ENCODE data around the gene SLC29A3. TPM values are rescaled to one million over a fixed set of nuclear protein-coding genes. Genes with fewer than 3 reads are reported as not detected.
"Not testable (repeated sequence)": the region's sequence is repeated elsewhere in the genome, so short reads cannot be mapped to it uniquely, and the experiment has no call there.

Gene SLC29A3
- total RNA-seq, 1 donor from 2014 or later = 3.4 TPM

DNA sequence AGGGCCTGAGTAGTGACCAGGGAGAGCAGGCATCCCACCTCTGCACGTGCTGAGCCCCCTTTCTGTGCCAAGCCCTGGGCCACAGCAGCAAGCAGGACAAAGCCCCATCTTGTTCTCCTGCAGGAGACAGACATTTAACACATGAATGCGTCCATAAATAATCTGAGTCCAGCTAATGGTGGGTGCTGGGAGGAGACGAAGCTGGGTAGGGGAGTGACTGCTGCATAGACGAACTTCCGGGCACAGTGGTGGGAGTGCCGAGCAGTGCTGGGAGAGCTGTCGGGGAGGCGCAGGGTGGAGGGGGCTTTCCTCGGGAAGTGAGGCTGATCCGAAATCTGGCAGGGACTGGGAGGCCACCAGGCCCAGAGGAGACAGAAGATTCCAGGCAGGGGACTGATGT is 35.2 kb upstream of the SLC29A3 start:
- no peak for DNase-seq (ENCODE audit: low read depth)

DNA sequence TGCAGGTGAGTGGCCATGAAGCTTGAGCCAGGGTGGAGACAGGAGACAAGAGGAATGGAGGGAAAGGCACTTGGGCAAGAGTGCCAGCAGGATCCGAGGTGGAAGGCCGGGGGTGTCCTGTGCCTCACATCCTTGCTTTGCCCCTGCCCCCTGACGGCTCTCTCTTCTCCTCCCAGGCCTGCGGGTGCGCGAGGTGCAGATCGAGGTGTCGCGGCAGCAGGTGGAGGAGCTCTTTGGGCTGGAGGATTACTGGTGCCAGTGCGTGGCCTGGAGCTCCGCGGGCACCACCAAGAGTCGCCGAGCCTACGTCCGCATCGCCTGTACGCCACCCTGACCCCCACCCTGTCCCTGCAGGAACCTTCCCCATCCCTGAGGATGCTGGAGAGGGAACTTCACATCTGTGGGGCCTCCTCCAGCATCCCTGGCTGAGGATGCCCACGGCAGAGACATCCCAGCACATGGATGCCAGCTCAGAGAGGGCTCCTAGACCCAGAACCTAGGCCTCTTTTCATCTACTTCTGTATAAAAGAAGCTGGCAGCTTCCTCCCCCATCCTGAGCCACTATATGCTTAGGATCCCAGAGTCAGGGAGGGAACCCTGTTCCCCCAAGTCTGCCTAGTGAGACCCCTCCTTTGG is 34.4 kb upstream of the SLC29A3 start:
- DNase-seq (ENCODE audit: low read depth) = no peak

DNA sequence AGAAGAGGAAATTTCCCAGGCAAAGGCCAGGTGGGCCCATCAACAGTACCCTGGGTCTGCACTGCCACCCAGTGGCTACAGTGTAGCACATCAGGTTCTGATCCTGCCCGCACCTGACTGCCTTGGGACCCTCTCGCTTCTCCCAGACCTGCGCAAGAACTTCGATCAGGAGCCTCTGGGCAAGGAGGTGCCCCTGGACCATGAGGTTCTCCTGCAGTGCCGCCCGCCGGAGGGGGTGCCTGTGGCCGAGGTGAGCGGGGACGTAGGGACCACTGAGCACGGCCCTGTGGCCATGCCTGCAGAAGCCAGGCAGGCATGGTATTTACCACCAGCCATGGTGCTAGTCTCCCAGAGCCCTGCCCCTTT is 33.9 kb upstream of the SLC29A3 start:
- no peak for DNase-seq (ENCODE audit: low read depth)

DNA sequence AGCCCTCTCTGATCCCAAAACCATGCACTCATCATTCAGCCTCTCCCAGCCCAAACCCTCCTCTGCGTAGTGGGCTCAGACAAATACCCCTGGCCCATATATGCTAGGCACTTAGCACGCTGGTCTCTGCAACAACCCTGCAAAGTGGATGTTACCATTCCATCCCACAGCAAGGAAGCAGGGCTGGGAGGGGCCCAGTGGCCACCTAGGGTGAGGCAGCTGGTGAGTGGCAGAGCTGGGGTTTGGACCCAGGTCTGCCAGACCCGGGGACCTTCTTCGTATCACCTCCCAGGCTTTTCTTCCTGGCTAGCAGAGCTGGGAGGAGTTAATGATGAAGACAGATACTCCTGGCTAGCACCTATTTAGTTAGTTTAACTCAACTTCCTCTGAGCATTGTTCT is 33.1 kb upstream of the SLC29A3 start:
- DNase-seq (ENCODE audit: low read depth) = no peak

DNA sequence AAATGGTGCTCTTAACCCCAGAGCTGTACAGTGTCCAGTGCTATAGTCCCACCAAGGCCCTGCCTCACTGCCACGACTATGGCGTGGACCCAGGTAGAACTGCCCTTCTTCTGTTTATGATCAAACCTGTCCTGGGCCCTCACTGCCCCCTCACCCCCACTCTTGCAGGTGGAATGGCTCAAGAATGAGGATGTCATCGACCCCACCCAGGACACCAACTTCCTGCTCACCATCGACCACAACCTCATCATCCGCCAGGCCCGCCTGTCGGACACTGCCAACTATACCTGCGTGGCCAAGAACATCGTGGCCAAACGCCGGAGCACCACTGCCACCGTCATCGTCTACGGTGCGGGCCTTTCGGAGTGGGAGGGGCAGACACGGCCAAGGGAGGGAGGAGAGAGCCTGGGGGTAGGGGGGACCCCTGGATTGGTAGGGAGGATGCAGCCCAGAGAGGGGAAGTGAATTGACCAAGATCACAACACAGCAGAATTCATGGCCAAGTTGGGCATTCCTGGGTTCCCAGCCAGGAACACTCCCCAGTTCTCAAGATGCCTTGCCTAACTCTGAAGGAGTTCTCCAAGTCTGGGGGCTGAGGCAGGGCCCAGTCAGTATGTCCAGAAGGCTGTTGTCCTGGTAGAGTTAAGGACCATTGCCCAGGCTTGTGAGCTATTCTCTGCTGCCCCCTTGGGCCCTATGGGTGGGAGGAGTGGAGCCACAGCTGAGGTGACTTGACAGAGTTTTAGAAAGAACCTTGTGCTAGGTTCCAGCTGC is 32.4 kb upstream of the SLC29A3 start:
- no peak for DNase-seq (ENCODE audit: low read depth)

DNA sequence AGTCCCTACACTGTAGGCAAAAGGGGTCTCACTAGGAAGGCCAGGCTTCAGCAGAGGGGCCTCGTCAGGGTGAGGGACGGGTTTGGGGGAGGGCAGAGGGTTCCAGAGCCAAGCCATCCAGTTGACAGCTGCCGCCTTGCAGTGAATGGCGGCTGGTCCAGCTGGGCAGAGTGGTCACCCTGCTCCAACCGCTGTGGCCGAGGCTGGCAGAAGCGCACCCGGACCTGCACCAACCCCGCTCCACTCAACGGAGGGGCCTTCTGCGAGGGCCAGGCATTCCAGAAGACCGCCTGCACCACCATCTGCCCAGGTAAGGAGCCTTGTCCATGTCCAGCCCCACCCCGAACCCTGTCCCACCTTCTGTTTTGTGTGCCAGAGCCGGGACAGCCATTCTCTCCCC is 31.6 kb upstream of the SLC29A3 start:
- no peak for DNase-seq (ENCODE audit: low read depth)

DNA sequence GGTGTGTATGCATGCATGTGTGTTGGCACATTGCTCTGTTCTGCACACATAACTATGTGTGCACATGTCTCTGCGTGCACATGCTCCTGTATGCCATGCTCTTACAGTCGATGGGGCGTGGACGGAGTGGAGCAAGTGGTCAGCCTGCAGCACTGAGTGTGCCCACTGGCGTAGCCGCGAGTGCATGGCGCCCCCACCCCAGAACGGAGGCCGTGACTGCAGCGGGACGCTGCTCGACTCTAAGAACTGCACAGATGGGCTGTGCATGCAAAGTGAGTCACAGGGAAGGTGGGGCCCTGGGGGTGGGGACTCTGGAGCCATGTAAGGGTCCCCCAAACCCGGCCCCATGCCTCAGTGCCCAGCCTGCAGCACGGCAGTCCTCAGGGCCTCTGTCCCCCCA is 30.6 kb upstream of the SLC29A3 start:
- no peak for DNase-seq (ENCODE audit: low read depth)

DNA sequence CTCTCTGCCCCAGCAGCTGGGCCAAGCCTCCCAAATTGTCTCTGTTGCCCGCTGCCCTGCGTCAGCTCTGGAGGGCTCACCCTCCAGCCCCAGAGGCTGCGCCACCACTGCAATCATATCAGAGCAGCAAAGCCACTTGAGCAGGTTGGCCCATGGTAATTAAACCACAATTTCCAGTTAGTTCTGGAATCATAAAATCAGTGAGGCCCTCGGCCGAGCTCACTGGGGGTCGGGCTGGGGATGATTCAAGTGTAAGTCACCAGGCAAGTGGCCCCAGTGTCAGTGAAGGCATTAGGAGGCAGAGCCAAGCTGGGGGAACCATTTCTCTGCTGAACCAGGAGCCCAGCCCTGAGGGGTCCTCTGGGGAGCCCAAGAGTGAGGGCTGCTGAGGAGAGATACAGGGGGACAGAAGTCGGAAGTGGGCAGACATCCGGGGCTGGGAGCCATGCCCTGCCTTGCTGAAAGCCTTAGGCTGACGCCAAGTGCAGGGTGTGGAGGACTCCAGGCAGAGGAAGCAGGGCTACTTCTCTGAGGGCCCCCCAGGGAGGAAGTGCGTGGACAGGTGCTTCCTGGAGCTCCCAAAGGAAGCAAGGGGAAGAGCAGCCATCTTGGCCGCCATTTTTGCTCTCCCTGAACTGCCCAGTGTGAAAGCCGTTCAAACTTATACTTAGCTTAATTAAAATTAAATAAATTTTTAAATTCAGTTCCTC is 29.5 kb upstream of the SLC29A3 start:
- DNase-seq (ENCODE audit: low read depth) = no peak

DNA sequence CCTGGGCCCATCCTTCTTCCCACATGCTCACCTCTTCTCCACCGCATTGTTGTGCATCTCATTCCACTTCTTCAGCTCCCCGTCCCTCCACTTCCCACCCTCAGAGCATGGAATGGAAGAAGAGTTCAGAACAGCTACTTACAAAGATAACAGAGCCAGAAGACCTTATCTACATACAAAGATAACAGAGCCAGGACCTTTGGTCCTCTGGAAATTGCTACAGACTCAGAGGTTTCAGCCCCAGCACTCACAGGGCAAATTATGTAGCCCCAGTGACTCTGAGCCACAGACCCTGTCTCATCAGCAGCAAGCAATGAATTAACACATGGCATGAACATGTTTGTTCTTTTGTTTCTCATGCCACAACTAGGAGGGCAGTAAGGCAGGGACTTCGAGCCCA is 28.7 kb upstream of the SLC29A3 start:
- no peak for DNase-seq (ENCODE audit: low read depth)

DNA sequence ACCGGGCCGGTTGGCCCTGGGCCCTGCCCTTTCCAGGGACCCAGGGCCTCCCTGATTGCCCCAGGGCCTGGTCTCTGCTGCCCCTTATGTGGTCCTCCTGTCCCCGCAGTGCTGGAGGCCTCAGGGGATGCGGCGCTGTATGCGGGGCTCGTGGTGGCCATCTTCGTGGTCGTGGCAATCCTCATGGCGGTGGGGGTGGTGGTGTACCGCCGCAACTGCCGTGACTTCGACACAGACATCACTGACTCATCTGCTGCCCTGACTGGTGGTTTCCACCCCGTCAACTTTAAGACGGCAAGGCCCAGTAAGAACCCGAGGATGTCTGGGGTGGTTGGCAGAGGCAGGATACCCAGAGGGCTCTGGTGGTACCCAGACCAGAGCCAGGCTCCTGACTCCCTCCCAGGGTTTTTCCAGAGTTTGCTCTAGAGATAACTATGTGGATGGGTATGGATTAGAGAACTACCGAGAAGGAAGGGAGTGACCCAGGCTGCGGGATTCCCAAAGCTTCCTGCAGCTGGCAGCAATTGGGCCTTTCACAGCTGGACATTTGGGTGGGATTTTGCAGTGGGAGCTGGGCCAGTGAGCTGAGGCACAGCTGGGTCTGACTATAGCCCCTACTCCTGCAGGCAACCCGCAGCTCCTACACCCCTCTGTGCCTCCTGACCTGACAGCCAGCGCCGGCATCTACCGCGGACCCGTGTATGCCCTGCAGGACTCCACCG is 28.1 kb upstream of the SLC29A3 start:
- no peak for DNase-seq (ENCODE audit: low read depth)

DNA sequence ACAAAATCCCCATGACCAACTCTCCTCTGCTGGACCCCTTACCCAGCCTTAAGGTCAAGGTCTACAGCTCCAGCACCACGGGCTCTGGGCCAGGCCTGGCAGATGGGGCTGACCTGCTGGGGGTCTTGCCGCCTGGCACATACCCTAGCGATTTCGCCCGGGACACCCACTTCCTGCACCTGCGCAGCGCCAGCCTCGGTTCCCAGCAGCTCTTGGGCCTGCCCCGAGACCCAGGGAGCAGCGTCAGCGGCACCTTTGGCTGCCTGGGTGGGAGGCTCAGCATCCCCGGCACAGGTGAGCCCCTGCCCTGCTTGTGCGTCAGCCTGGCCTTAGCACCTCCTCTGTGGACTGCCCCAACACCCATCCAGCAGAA is 27.5 kb upstream of the SLC29A3 start:
- DNase-seq (ENCODE audit: low read depth) = no peak

DNA sequence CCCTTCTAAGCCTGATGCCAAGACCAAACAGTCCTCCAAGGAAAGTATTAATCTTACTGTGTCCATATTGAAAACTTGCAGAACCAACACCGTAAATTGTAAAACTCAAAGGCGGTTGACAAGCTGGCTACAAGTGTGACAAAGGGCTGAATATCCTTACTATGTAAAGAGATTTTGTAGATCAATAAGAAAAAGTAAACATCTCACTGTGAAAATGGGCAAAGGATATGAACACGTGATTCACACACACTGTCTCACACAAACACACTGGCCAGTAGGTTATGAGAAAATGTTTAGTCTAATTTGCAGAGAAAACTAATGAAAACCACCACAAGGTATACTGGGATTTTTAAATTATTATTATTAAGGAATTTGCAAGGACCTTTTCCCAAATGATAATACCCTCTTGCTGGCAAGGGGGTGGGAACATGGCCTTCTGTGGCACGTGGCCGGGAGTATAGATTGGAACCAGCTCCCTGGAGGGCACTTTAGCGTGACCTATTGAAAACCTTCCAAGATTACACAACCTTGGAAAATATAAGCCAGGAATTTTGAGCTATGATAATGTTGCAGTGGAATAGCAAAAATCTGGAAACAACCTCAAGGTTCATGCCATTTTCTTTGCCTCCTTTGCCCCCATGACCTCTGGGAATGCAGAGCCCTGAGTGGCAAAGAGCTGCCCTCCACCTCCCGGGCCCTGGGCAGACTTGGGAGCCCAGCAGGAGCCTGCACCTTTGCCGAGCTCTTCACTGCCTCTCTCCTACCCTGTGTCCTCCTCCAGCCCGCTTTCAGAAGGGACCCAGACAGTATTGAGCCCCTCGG is 26.2 kb upstream of the SLC29A3 start:
- no peak for DNase-seq (ENCODE audit: low read depth)

DNA sequence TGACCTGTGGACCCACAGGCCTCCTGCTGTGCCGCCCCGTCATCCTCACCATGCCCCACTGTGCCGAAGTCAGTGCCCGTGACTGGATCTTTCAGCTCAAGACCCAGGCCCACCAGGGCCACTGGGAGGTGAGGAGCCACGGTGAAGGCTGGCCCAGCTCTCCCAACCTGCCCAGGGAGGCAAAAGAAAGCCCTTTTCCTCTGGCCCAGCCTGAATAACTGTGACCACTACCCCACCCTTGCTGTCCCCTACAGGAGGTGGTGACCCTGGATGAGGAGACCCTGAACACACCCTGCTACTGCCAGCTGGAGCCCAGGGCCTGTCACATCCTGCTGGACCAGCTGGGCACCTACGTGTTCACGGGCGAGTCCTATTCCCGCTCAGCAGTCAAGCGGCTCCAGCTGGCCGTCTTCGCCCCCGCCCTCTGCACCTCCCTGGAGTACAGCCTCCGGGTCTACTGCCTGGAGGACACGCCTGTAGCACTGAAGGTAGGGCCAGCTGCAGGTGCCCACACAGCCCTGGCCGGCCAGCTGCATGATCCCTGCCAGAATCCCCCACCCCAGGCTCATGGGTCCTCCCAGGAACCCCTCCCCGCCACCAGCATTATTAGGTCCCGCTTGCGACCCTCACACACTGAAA is 25.5 kb upstream of the SLC29A3 start:
- DNase-seq (ENCODE audit: low read depth) = no peak

DNA sequence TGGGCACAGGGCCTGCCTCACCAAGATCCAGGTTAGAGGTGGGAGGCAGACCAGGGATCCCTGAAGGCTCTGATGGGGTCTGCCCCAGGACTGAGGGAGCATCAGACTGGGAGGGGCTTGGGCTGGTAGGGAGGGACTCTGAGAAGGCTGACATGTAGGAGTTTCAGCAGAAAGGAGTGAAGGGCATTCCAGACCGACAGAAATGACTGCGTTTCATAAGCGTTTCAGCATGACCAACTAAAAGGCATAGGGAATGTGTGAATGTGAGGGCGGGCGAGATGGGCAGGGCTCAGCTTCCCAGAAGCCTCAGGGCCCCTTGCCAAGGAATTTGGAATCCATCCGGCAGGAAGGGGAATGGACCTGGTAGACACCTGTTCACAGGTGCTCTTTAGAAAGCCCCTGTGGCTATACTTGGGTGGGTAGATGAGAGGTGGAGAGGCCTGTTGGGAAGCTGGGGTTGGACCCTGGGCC is 24.9 kb upstream of the SLC29A3 start:
- DNase-seq (ENCODE audit: low read depth) = no peak

DNA sequence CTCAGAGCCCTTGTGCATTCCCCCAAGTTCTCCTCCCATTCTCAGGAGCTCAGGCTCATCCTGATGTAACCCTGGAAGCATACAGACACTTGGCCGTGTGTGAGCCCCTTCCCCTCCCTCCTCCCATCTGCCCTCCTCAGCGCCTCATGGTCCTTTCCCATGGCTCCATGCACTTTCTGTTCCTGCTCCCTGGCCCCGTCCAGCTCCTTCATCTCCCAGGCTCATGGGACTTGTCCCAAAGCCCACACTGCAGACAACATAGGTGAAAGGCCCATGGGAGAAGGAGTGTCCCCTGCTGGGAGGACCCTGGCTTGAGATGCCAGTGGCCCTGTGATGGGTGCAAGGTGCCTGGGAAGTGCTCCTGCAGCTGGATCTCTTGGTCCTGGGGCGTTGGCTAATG is 24.2 kb upstream of the SLC29A3 start:
- no peak for DNase-seq (ENCODE audit: low read depth)

DNA sequence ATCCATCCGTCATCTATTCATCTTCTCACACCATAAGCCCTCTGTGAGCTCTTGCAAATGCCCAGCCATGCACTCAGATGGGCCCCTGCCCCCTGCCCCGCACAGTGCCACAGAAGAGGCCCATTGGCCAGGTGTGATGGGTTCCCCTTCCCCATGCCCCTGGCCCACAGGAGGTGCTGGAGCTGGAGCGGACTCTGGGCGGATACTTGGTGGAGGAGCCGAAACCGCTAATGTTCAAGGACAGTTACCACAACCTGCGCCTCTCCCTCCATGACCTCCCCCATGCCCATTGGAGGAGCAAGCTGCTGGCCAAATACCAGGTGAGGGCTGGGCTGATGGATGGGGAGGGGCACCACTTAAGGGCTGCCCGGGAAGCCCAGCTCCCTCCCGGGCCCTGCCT is 23.4 kb upstream of the SLC29A3 start:
- DNase-seq (ENCODE audit: low read depth) = no peak

DNA sequence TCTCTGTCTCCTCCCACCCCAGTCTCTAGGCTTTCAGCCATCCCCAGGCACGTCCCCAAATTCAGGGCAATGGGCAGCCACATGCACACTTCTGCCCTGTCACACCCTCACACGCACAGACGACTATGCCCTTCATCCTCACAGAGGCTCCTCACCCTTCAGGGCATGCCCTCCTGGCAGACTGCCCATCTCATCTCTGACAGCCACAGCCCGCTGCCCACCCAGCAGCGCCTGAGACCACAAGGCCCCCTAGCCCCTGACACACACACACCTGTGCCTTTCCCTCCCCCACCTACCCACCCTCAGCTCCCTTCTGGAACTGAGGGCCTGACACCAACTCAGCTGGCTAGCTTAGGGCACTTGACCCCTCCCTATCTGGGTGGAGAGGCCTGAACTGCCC is 23.0 kb upstream of the SLC29A3 start:
- no peak for DNase-seq (ENCODE audit: low read depth)

DNA sequence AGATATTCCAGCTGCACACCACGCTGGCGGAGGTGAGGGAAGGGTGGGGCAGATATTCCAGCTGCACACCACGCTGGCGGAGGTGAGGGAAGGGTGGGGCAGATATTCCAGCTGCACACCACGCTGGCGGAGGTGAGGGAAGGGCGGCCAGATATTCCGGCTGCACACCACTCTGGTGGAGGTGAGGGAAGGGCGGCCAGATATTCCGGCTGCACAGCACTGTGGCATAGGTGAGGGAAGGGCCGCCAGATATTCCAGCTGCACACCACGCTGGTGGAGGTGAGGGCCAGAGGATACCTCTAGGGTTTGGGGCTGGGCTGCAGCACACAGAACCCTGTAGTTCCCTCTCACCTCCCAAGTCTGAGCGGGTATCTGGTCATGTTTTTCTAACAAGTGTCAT is 22.2 kb upstream of the SLC29A3 start:
- not testable (repeated sequence) for DNase-seq (ENCODE audit: low read depth)

DNA sequence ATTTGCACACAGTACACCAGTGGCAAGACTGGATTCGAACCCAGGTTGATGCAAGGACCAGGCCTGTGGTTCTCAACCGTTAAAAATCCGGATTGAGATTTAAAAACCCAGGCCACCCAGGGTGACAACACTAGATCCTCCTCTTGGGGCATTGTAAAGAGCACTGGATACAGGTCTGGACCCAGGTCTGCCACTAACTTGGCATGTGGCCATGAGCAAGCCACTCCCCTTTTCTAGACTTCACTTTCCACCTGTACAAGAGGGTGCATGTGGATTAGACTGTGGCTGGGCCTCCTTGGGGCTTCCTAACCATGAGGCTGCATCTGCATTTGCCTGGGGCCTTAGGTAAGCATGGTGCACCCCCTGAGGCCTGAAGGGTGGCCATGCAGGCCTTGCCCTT is 21.7 kb upstream of the SLC29A3 start:
- DNase-seq (ENCODE audit: low read depth) = no peak

DNA sequence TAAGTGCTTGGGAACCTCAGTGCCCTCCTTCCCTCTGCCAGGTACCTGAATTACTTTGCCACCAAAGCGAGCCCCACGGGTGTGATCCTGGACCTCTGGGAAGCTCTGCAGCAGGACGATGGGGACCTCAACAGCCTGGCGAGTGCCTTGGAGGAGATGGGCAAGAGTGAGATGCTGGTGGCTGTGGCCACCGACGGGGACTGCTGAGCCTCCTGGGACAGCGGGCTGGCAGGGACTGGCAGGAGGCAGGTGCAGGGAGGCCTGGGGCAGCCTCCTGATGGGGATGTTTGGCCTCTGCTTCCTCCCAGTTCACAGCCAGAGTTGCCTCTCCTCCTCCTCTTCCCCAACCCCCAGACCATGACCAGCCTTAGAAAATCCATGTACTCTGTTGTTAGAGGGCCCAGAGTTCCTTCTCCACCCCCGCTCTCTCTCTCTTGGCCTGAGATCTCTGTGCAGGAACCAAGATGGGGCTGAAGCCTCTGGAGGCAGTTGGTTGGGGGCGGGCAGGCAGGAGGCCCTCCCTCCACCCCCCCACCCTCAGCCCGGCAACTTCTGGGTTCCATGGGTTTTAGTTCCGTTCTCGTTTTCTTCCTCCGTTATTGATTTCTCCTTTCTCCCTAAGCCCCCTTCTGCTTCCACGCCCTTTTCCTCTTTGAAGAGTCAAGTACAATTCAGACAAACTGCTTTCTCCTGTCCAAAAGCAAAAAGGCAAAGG is 19.8 kb upstream of the SLC29A3 start:
- DNase-seq (ENCODE audit: low read depth) = no peak

All from renal cortical epithelial cell (primary cell).